Ovary (tissue), 9 donors: ENCODE measurements around the gene TCF7. TPM values are rescaled to one million over a fixed set of nuclear protein-coding genes. Genes with fewer than 3 reads are reported as not detected.

Source experiments
- DNase-seq, 5 donors: peaks; one replicate each; pipeline ENCODE4 v3.0.0-alpha.2; 2019 to 2020
- H3K27ac ChIP-seq, 2 donors: fragments of 200-600 bp; one replicate each; pipeline versions ENCODE4 v1.5.1 to v1.8.0; 2019 to 2022
- H3K27me3 ChIP-seq: fragments of 200-600 bp; one replicate; pipeline ENCODE4 v1.8.0; 2022
- H3K36me3 ChIP-seq: fragments of 200-600 bp; sonication (generic); one replicate; pipeline ENCODE4 v1.5.1; 2019
- H3K4me1 ChIP-seq: one replicate; pipeline ENCODE4 v1.8.1; 2013; ENCODE audit warnings: mild to moderate bottlenecking, moderate library complexity; ENCODE audit not compliant: insufficient read depth
- H3K4me3 ChIP-seq: fragments of 200-600 bp; sonication (generic); one replicate; pipeline ENCODE4 v1.5.1; 2017
- H3K9me3 ChIP-seq, 2 donors: fragments of 200-600 bp in 1 of 2; sonication (generic) in 1 of 2; one replicate each; pipeline versions ENCODE4 v1.5.1 to v1.8.1; 2013 to 2019; ENCODE audit warnings: mild to moderate bottlenecking in 1 of 2, moderate library complexity in 1 of 2
- EP300 ChIP-seq: sonication (generic); formaldehyde crosslinking; IDR thresholded peaks from one replicate; pipeline ENCODE4 v1.6.1; 2017; ENCODE audit warnings: antibody characterized with exemption
- POLR2A ChIP-seq: fragments of 450-650 bp; IDR thresholded peaks from one replicate; pipeline ENCODE4 v1.6.1; 2017; ENCODE audit warnings: antibody characterized with exemption, mild to moderate bottlenecking, moderate library complexity
- WGBS, 3 donors: extraction: QIAGEN DNeasy Blood & Tissue Kit in 1 of 3; methylation state at CpG; one replicate each; pipeline versions ENCODE4 v1.1.5 to v1.1.7; 2013 to 2017; 5-methylcytosine and 5-hydroxymethylcytosine counted together
- intact Hi-C, 4 donors: fragments of 100-400 bp; cut with DNase I; formaldehyde crosslinking; loops; one replicate each; pipeline versions ENCODE4 v1.11.0 to v1.15.1; 2022 to 2023
- polyA plus RNA-seq, 2 donors: library from polyadenylated mRNA; stranded (reverse); fragments of 200-250 nt in 1 of 2; fragments of 350-450 nt in 1 of 2; fragmentation: Illumina TruSeq in 1 of 2; extraction: RNeasy Lipid Tissue Mini Kit (QIAGEN cat#74804) in 1 of 2; gene quantifications; one replicate each; pipeline ENCODE4 v1.2.3, GENCODE V29; 2013 to 2014
- total RNA-seq, 7 donors: library from RNA; depleted of rRNA in 2 of 7; stranded (reverse); fragments of >200 nt in 2 of 7; fragmentation: NEBNext Ultra II Directional in 3 of 7; extraction: Animal tissue kit (Norgen Biotek cat#: 25700) in 3 of 7; gene quantifications; one replicate each; pipeline versions ENCODE4 v1.1.0 to v1.2.4, GENCODE V29; 2016 to 2023
- TF ChIP-seq, protein P1 (sequence below), 3 donors: fragments of 450-650 bp in 2 of 3; fragments of 200-600 bp in 1 of 3; IDR thresholded peaks; one replicate each; pipeline versions ENCODE4 v1.5.1 to v1.8.0; 2016 to 2022; ENCODE audit warnings: antibody characterized with exemption in 3 of 3, mild to moderate bottlenecking in 1 of 3
- donor health status: DM: no; HTN: no; CAD: no; lungs with moderate emphysema.
- donor health status: DM: no; HTN: no; CAD: no.
- donor health status: Bipolar disorder and iron deficiency.
- donor health status: DM: yes; HTN: yes; CAD: no.
- donor health status: DM: no; HTN: no; CAD: no.
- donor health status: DM: yes; HTN: yes; CAD: no.

The TCF7 gene
- total and polyA plus RNA-seq, 9 donors, result 1.7 to 15.2 (median 4.0) TPM

- TF ChIP-seq POLR2A (no peak), EP300 (no peak)
- TF ChIP-seq, protein P1, sequence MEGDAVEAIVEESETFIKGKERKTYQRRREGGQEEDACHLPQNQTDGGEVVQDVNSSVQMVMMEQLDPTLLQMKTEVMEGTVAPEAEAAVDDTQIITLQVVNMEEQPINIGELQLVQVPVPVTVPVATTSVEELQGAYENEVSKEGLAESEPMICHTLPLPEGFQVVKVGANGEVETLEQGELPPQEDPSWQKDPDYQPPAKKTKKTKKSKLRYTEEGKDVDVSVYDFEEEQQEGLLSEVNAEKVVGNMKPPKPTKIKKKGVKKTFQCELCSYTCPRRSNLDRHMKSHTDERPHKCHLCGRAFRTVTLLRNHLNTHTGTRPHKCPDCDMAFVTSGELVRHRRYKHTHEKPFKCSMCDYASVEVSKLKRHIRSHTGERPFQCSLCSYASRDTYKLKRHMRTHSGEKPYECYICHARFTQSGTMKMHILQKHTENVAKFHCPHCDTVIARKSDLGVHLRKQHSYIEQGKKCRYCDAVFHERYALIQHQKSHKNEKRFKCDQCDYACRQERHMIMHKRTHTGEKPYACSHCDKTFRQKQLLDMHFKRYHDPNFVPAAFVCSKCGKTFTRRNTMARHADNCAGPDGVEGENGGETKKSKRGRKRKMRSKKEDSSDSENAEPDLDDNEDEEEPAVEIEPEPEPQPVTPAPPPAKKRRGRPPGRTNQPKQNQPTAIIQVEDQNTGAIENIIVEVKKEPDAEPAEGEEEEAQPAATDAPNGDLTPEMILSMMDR (IDR thresholded peaks at IDR 0.05), result no peak
- intact Hi-C loops, result no loop called here
- no peaks in the 10 kb centered on the region for H3K36me3 ChIP-seq
- peaks cover 1% of the 10 kb centered on the region for H3K4me1 ChIP-seq
- H3K4me3 ChIP-seq, result no peak overlapping the region
- no peaks in the 10 kb centered on the region for H3K9me3 ChIP-seq
- peak in 2 of 5 donors; percentile 11 to 12 for DNase-seq
- H3K27me3 ChIP-seq, result no peaks in the 10 kb centered on the region
- no peak overlapping the region for H3K27ac ChIP-seq
- WGBS, 3 donors, result 79 to 83% (median 82%) methylated on average over 7 of the region's 7 CpGs
Observed at GRCh38 chr5:134136771-134137170, 22.3 kb downstream of the TCF7 start.

DNA sequence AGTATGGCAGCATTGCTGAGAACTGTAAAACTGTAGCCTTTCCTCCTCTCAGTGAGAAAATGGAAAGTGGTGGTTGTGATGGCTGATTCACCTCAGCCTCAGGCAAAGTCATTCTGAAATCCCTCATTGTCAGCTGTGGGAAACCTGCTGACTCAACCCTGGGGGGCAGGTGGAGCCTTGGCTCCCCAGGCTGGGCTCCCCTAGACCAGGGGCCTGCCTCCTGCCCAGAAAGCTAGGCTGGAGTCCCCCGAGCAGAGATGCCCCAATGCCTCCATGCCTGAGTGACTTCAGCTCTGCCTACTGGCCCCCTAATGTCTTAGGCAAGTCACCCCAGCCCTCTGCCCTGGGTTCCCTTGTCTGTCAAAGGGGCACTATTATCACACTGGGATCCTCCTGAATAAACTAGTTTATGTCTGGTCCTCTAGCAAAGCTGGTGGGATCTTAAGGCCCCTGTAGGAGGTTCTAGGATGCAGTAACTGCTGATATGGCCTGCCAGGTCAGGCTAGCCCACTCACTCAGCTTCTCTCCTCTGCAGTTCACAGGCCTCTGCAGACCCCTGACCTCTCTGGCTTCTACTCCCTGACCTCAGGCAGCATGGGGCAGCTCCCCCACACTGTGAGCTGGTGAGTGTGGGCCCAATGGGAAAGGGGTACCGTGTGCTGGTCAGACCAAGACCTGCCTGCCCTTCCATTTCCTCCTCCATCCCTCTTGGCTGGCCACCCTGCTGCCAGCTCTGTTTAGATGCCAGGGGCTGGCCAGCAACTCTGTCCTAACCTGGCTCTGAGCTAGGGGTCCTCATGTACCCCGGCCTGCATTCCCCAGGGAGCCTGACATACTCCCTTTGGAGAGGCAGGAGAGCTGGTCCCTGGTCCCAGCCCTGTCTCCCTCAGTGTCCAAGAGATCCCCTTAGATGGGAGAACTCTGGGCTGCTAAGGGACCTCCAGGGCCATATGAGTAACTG, 24.2 kb downstream of the TCF7 start:
- no peak overlapping the region for H3K4me3 ChIP-seq
- 88 to 90% (median 89%) methylated on average over 3 of the region's 3 CpGs for WGBS, 3 donors
- no peaks in the 10 kb centered on the region for H3K36me3 ChIP-seq
- TF ChIP-seq, protein P1 (IDR thresholded peaks at IDR 0.05), result no peak
- TF ChIP-seq POLR2A (no peak), EP300 (no peak)
- H3K9me3 ChIP-seq, result no peaks in the 10 kb centered on the region
- H3K4me1 ChIP-seq, result peaks cover 1% of the 10 kb centered on the region
- intact Hi-C loops, result no loop called here
- no peak overlapping the region for H3K27ac ChIP-seq
- peak in 2 of 5 donors; percentile 10 to 28 for DNase-seq
- H3K27me3 ChIP-seq, result no peaks in the 10 kb centered on the region

GRCh38 chr5:134139377-134139851, 24.9 kb downstream of the TCF7 start:
- no peak overlapping the region for H3K4me3 ChIP-seq
- H3K4me1 ChIP-seq, result peaks cover 1% of the 10 kb centered on the region
- no peak overlapping the region for H3K27ac ChIP-seq
- TF ChIP-seq EP300, result no peak
- no peak for TF ChIP-seq POLR2A
- TF ChIP-seq, protein P1 (IDR thresholded peaks at IDR 0.05), result no peak
- no peaks in the 10 kb centered on the region for H3K9me3 ChIP-seq
- intact Hi-C loops, result no loop called here
- no peaks in the 10 kb centered on the region for H3K27me3 ChIP-seq
- DNase-seq, result peak in 2 of 5 donors; percentile 14 to 18
- 74 to 85% (median 77%) methylated on average over 4 of the region's 4 CpGs for WGBS, 3 donors
- H3K36me3 ChIP-seq, result no peaks in the 10 kb centered on the region

DNA sequence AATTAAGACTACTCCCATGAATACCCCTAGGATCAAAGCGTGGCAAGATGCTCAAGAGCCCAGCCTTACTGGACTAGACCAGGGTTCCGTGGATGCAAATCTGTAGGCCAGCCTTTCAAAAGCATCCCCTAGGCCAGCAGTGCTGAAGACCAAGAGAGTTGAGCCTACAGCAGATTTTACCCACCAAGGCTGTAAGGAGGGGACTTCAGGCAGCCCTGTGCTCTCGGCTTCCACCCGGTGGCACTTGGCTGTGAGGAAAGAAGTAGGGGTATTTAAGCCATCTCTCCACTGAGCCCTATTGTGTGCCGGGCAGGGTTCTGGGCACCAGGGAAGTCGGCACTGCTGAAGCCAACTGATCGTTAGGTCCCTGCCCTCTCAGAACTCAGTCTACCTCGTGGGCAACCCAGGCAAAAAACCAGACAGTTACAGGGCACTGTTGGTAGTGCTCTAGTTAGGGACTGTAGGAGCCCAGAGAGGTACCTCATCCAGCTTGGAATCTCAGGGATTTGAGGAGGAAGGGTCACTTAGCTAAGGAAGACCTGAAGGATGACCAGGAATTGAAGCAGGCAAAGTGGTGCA, 25.5 kb downstream of the TCF7 start:
- Histone ChIP-seq H3K4me1 (peaks cover 1% of the 10 kb centered on the region), H3K9me3 (no peaks in the 10 kb centered on the region), H3K36me3 (no peaks in the 10 kb centered on the region), H3K4me3 (no peak overlapping the region), H3K27ac (no peak overlapping the region), H3K27me3 (no peaks in the 10 kb centered on the region)
- 89 to 93% (median 93%) methylated on average over 8 of the region's 8 CpGs for WGBS, 3 donors
- DNase-seq, result peak in 1 of 5 donors; percentile 13
- intact Hi-C loops, result loop anchor here in 3 of 4 donors (5.0 to 10.0 kb wide), 2 partner anchors 95 to 98 kb away; no protein-coding TSS in a partner anchor
- TF ChIP-seq, protein P1 (IDR thresholded peaks at IDR 0.05), result no peak
